ENCODE data around the gene ITGAV.

Gene ITGAV

GRCh38 chr2:186702006-186702405, 112.2 kb downstream of the ITGAV start:
- H3K9me3 ChIP-seq (ENCODE audit: control insufficient read depth in 2 of 2, low read length in 2 of 2) = no peaks in the 10 kb centered on the region
- H3K36me3 ChIP-seq (ENCODE audit: control insufficient read depth in 2 of 2, insufficient read depth in 2 of 2, low read length in 2 of 2) = no peaks in the 10 kb centered on the region
- no peak overlapping the region for H3K4me3 ChIP-seq (ENCODE audit: low read length in 2 of 2)
- H3K27ac ChIP-seq (ENCODE audit: low read depth in 2 of 2, low read length in 2 of 2) = no peak overlapping the region
- no peak overlapping the region for H3K9ac ChIP-seq (ENCODE audit: low read depth in 1 of 2, low read length in 2 of 2)
- H3K27me3 ChIP-seq (ENCODE audit: control insufficient read depth in 2 of 2, insufficient read depth in 2 of 2, low read length in 2 of 2) = no peaks in the 10 kb centered on the region
- no peaks in the 10 kb centered on the region for H3K4me1 ChIP-seq (ENCODE audit: control insufficient read depth in 2 of 2, insufficient read depth in 2 of 2, low read length in 2 of 2)

DNA sequence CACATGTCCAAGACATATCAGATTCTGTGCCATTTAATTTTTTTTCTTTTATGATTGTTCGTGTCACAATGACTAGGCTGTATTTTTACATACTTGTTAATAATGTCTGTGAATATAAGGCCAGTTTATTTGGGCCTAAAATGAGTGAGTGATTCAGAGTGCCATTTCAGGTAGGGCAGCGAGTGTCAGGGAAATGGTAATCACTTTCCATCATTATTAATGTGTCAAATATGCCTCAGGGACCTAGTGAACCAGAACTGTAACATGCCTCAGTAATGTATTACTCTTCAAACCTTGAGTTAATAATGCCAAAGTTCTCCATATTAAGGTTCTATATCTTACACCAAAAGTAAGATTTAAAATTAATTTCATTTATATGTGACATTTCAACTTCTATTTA, 112.6 kb downstream of the ITGAV start:
- Histone ChIP-seq H3K27me3 (ENCODE audit: control insufficient read depth in 2 of 2, insufficient read depth in 2 of 2, low read length in 2 of 2) (no peaks in the 10 kb centered on the region), H3K36me3 (ENCODE audit: control insufficient read depth in 2 of 2, insufficient read depth in 2 of 2, low read length in 2 of 2) (no peaks in the 10 kb centered on the region), H3K9me3 (ENCODE audit: control insufficient read depth in 2 of 2, low read length in 2 of 2) (no peaks in the 10 kb centered on the region), H3K27ac (ENCODE audit: low read depth in 2 of 2, low read length in 2 of 2) (no peak overlapping the region), H3K4me1 (ENCODE audit: control insufficient read depth in 2 of 2, insufficient read depth in 2 of 2, low read length in 2 of 2) (no peaks in the 10 kb centered on the region), H3K4me3 (ENCODE audit: low read length in 2 of 2) (no peak overlapping the region), H3K9ac (ENCODE audit: low read depth in 1 of 2, low read length in 2 of 2) (no peak overlapping the region)

DNA sequence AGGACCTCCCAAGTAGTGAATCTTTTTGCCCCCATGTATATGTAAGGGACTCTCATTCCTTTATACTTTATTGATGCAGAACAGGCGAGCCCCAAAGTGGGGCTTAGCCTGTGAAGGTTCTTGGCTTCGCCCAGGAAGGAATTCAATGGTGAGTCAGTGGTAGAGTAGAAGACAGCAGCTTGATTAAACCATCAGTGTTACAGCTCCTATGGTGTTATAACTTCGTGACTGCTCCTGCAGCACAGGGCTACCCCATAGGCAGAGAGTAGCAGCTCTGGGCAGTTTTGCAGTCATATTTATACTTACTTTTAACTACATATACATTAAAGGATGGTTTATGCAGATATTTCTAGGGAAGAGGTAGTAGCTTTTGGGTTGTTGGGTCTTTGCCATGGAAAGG, 115.0 kb downstream of the ITGAV start:
- H3K9ac ChIP-seq (ENCODE audit: low read depth in 1 of 2, low read length in 2 of 2) = no peak overlapping the region
- H3K4me1 ChIP-seq (ENCODE audit: control insufficient read depth in 2 of 2, insufficient read depth in 2 of 2, low read length in 2 of 2) = no peaks in the 10 kb centered on the region
- H3K36me3 ChIP-seq (ENCODE audit: control insufficient read depth in 2 of 2, insufficient read depth in 2 of 2, low read length in 2 of 2) = no peaks in the 10 kb centered on the region
- no peaks in the 10 kb centered on the region for H3K27me3 ChIP-seq (ENCODE audit: control insufficient read depth in 2 of 2, insufficient read depth in 2 of 2, low read length in 2 of 2)
- no peak overlapping the region for H3K4me3 ChIP-seq (ENCODE audit: low read length in 2 of 2)
- no peak overlapping the region for H3K27ac ChIP-seq (ENCODE audit: low read depth in 2 of 2, low read length in 2 of 2)
- no peaks in the 10 kb centered on the region for H3K9me3 ChIP-seq (ENCODE audit: control insufficient read depth in 2 of 2, low read length in 2 of 2)

GRCh38 chr2:186709529-186710450, 119.9 kb downstream of the ITGAV start:
- Histone ChIP-seq H3K36me3 (ENCODE audit: control insufficient read depth in 2 of 2, insufficient read depth in 2 of 2, low read length in 2 of 2) (no peaks in the 10 kb centered on the region), H3K27ac (ENCODE audit: low read depth in 2 of 2, low read length in 2 of 2) (no peak overlapping the region), H3K27me3 (ENCODE audit: control insufficient read depth in 2 of 2, insufficient read depth in 2 of 2, low read length in 2 of 2) (no peaks in the 10 kb centered on the region), H3K9me3 (ENCODE audit: control insufficient read depth in 2 of 2, low read length in 2 of 2) (no peaks in the 10 kb centered on the region), H3K4me1 (ENCODE audit: control insufficient read depth in 2 of 2, insufficient read depth in 2 of 2, low read length in 2 of 2) (no peaks in the 10 kb centered on the region), H3K4me3 (ENCODE audit: low read length in 2 of 2) (no peak overlapping the region), H3K9ac (ENCODE audit: low read depth in 1 of 2, low read length in 2 of 2) (no peak overlapping the region)

DNA sequence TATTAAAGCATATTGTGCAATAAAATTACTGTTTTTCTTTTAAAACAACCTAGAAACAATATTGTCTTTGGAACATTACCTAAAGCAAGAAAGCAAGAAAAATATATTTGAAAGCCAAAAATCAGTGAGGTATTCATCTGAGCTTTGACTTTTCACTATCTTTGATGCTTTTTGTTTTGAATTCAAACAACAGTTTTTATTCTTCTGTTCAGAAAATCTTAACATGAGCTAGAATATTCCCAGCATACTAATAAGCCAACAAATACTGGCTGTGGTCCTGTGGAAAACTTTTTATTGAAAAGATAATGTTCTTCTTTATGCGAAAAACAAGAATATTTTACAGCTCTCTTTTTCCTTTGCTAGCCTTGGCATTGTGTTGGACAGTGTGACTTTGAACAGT, 123.8 kb downstream of the ITGAV start:
- H3K4me3 ChIP-seq (ENCODE audit: low read length in 2 of 2) = no peak overlapping the region
- H3K27ac ChIP-seq (ENCODE audit: low read depth in 2 of 2, low read length in 2 of 2) = no peak overlapping the region
- H3K4me1 ChIP-seq (ENCODE audit: control insufficient read depth in 2 of 2, insufficient read depth in 2 of 2, low read length in 2 of 2) = no peaks in the 10 kb centered on the region

DNA sequence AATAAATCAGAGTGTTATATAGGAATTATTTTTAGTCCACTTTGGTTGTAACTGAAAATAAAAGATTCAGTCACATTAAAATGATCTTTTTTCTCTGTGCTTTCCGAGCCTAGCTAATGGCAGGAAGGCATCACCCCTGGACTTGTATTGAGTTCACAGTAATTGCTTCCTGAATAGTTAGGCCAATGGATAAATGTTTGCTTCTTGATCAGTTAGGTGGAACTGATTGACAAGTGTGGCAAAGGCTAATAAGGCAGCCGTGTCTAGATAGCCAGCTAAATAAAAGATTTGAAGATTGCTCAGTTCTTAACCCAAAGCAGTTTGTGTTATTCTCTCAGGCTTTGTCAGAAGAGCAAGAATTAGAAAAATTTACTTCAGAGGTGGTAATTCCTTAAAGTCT, 124.8 kb downstream of the ITGAV start:
- H3K27ac ChIP-seq (ENCODE audit: low read depth in 2 of 2, low read length in 2 of 2) = no peak overlapping the region
- no peaks in the 10 kb centered on the region for H3K36me3 ChIP-seq (ENCODE audit: control insufficient read depth in 2 of 2, insufficient read depth in 2 of 2, low read length in 2 of 2)
- H3K9me3 ChIP-seq (ENCODE audit: control insufficient read depth in 2 of 2, low read length in 2 of 2) = no peaks in the 10 kb centered on the region
- no peak overlapping the region for H3K9ac ChIP-seq (ENCODE audit: low read depth in 1 of 2, low read length in 2 of 2)
- no peaks in the 10 kb centered on the region for H3K27me3 ChIP-seq (ENCODE audit: control insufficient read depth in 2 of 2, insufficient read depth in 2 of 2, low read length in 2 of 2)
- no peaks in the 10 kb centered on the region for H3K4me1 ChIP-seq (ENCODE audit: control insufficient read depth in 2 of 2, insufficient read depth in 2 of 2, low read length in 2 of 2)
- H3K4me3 ChIP-seq (ENCODE audit: low read length in 2 of 2) = no peak overlapping the region

More for the DNA sequence above, 123.8 kb downstream of the ITGAV start:
- Histone ChIP-seq H3K36me3 (ENCODE audit: control insufficient read depth in 2 of 2, insufficient read depth in 2 of 2, low read length in 2 of 2) (no peaks in the 10 kb centered on the region), H3K9ac (ENCODE audit: low read depth in 1 of 2, low read length in 2 of 2) (no peak overlapping the region), H3K9me3 (ENCODE audit: control insufficient read depth in 2 of 2, low read length in 2 of 2) (no peaks in the 10 kb centered on the region), H3K27me3 (ENCODE audit: control insufficient read depth in 2 of 2, insufficient read depth in 2 of 2, low read length in 2 of 2) (no peaks in the 10 kb centered on the region)

GRCh38 chr2:186716004-186716403, 126.1 kb downstream of the ITGAV start:
- Histone ChIP-seq H3K27ac (ENCODE audit: low read depth in 2 of 2, low read length in 2 of 2) (no peak overlapping the region), H3K4me1 (ENCODE audit: control insufficient read depth in 2 of 2, insufficient read depth in 2 of 2, low read length in 2 of 2) (no peaks in the 10 kb centered on the region), H3K9ac (ENCODE audit: low read depth in 1 of 2, low read length in 2 of 2) (no peak overlapping the region), H3K4me3 (ENCODE audit: low read length in 2 of 2) (no peak overlapping the region), H3K36me3 (ENCODE audit: control insufficient read depth in 2 of 2, insufficient read depth in 2 of 2, low read length in 2 of 2) (no peaks in the 10 kb centered on the region), H3K9me3 (ENCODE audit: control insufficient read depth in 2 of 2, low read length in 2 of 2) (no peaks in the 10 kb centered on the region), H3K27me3 (ENCODE audit: control insufficient read depth in 2 of 2, insufficient read depth in 2 of 2, low read length in 2 of 2) (no peaks in the 10 kb centered on the region)

- no peaks in the 10 kb centered on the region for H3K4me1 ChIP-seq (ENCODE audit: control insufficient read depth in 2 of 2, insufficient read depth in 2 of 2, low read length in 2 of 2)
- no peak overlapping the region for H3K9ac ChIP-seq (ENCODE audit: low read depth in 1 of 2, low read length in 2 of 2)
- H3K27ac ChIP-seq (ENCODE audit: low read depth in 2 of 2, low read length in 2 of 2) = no peak overlapping the region
- H3K27me3 ChIP-seq (ENCODE audit: control insufficient read depth in 2 of 2, insufficient read depth in 2 of 2, low read length in 2 of 2) = no peaks in the 10 kb centered on the region
- no peaks in the 10 kb centered on the region for H3K36me3 ChIP-seq (ENCODE audit: control insufficient read depth in 2 of 2, insufficient read depth in 2 of 2, low read length in 2 of 2)
- no peak overlapping the region for H3K4me3 ChIP-seq (ENCODE audit: low read length in 2 of 2)
- no peaks in the 10 kb centered on the region for H3K9me3 ChIP-seq (ENCODE audit: control insufficient read depth in 2 of 2, low read length in 2 of 2)
Observed at GRCh38 chr2:186716899-186717298, 127.0 kb downstream of the ITGAV start.

DNA sequence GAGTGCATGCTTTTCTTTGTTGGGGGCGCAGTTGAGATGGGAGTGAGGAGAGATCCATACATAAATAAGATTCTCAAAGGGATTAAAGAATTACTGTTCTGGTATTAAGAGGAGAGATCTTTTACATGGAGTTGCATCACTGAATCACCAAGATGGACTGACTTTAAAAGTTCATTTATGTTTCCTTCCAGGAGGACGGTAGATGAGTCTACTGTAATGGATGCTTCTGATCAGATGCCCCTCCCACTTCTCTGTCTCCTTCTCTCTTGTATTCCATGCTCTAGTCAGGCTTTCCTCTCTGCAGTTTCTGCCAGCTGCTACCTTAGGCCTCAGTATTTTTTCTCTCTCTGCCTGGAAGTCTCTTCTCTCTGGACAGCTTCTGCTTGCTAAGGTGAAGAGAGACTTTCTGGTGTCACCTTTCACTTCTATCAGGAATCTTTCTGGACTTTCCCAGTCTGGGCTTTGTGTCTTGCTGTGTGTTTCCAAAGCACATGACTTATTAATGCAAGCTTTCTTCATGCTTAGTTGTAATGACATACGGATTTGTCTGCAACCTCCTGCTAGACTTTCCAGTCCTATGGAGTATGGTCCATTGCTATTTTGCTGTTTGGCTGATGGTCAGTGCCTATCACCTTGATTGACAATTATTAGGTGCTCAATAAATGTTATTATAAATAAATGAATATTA, 127.6 kb downstream of the ITGAV start:
- no peak overlapping the region for H3K9ac ChIP-seq (ENCODE audit: low read depth in 1 of 2, low read length in 2 of 2)
- H3K27ac ChIP-seq (ENCODE audit: low read depth in 2 of 2, low read length in 2 of 2) = no peak overlapping the region
- H3K9me3 ChIP-seq (ENCODE audit: control insufficient read depth in 2 of 2, low read length in 2 of 2) = no peaks in the 10 kb centered on the region
- H3K27me3 ChIP-seq (ENCODE audit: control insufficient read depth in 2 of 2, insufficient read depth in 2 of 2, low read length in 2 of 2) = no peaks in the 10 kb centered on the region
- no peak overlapping the region for H3K4me3 ChIP-seq (ENCODE audit: low read length in 2 of 2)
- H3K36me3 ChIP-seq (ENCODE audit: control insufficient read depth in 2 of 2, insufficient read depth in 2 of 2, low read length in 2 of 2) = no peaks in the 10 kb centered on the region
- no peaks in the 10 kb centered on the region for H3K4me1 ChIP-seq (ENCODE audit: control insufficient read depth in 2 of 2, insufficient read depth in 2 of 2, low read length in 2 of 2)

GRCh38 chr2:186718122-186718521, 128.3 kb downstream of the ITGAV start:
- Histone ChIP-seq H3K9ac (ENCODE audit: low read depth in 1 of 2, low read length in 2 of 2) (no peak overlapping the region), H3K4me1 (ENCODE audit: control insufficient read depth in 2 of 2, insufficient read depth in 2 of 2, low read length in 2 of 2) (no peaks in the 10 kb centered on the region), H3K36me3 (ENCODE audit: control insufficient read depth in 2 of 2, insufficient read depth in 2 of 2, low read length in 2 of 2) (no peaks in the 10 kb centered on the region), H3K27ac (ENCODE audit: low read depth in 2 of 2, low read length in 2 of 2) (no peak overlapping the region), H3K27me3 (ENCODE audit: control insufficient read depth in 2 of 2, insufficient read depth in 2 of 2, low read length in 2 of 2) (no peaks in the 10 kb centered on the region), H3K9me3 (ENCODE audit: control insufficient read depth in 2 of 2, low read length in 2 of 2) (no peaks in the 10 kb centered on the region), H3K4me3 (ENCODE audit: low read length in 2 of 2) (no peak overlapping the region)
